ENCODE results near the gene FAM210A. TPM values are rescaled to one million over a fixed set of nuclear protein-coding genes. Genes with fewer than 3 reads are reported as not detected.

The FAM210A gene
- total RNA-seq, 6 donors from 2014 or later, result 2.1 to 12.9 (median 10.6) TPM

DNA sequence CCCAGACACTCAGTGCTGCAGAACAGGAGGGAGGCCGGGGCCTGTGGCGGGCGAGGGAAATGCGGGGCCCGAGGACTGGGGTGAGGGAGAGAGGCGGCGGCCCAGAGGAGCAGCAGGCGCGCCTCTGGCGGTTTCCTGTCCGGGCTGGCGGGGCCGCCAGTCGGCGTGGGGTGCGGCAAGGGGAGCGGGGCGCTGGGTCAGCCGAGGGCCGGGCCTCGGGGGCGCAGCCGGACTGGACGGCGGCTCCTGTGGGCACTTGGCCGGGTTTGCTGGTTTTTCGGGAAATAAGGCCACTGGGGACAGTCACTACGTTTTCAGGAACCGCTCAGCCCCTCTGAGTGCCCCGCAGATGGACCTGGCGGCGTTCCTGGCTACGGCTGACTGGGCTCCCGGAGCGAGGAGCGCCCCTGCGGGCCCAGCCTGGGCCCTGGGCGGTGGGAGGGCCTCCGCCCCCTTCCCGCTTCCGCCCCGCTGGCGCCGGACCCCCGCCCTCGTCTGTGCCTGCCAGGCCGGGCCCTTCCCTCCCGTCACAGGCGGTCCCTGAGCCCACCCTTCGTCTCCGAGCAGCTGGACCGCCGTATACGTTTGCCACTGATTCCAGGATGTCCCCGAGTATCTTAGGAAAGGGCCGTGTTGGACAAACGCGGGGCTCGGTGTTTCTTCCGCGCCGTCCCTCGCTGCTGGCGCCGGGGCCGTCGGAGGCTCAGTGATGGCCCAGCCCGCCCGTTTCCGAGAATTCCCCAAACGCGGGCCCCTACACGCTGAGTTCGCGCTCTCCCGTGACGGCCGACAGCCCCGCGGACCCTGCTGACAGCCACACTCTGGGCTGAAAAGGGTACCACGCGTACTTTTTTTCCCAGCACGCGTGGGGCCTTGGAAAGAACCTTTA lies 84.6 kb downstream of the FAM210A start:
- TF ChIP-seq POLR2A (IDR thresholded peaks at IDR 0.05), result no peak
- TF ChIP-seq EP300 (IDR thresholded peaks at IDR 0.05), result no peak
- TF ChIP-seq, protein P1, sequence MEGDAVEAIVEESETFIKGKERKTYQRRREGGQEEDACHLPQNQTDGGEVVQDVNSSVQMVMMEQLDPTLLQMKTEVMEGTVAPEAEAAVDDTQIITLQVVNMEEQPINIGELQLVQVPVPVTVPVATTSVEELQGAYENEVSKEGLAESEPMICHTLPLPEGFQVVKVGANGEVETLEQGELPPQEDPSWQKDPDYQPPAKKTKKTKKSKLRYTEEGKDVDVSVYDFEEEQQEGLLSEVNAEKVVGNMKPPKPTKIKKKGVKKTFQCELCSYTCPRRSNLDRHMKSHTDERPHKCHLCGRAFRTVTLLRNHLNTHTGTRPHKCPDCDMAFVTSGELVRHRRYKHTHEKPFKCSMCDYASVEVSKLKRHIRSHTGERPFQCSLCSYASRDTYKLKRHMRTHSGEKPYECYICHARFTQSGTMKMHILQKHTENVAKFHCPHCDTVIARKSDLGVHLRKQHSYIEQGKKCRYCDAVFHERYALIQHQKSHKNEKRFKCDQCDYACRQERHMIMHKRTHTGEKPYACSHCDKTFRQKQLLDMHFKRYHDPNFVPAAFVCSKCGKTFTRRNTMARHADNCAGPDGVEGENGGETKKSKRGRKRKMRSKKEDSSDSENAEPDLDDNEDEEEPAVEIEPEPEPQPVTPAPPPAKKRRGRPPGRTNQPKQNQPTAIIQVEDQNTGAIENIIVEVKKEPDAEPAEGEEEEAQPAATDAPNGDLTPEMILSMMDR (IDR thresholded peaks at IDR 0.05), result peak in 1 of 6 experiments; percentile 27
- Histone ChIP-seq H3K27ac (peak overlapping the region; percentile 52 to 86 (median 70)), H3K4me1 (peaks cover 5 to 13% (median 9%) of the 10 kb centered on the region in 4 donors), H3K27me3 (peaks cover 0 to 4% (median 0%) of the 10 kb centered on the region in 4 donors), H3K36me3 (peaks cover 0 to 8% (median 5%) of the 10 kb centered on the region in 4 donors), H3K9me3 (no peaks in the 10 kb centered on the region), H3K4me3 (peak overlapping the region in 3 of 4 donors; percentile 37 to 45 (median 39))
- DNase-seq, result peak in 1 of 2 donors; percentile 89
- WGBS, 2 donors, result 33% methylated on average over 27 to 83 of the region's 84 CpGs
- peak; percentile 52 to 85 for ATAC-seq (ENCODE audit: low FRiP score in 2 of 2)

DNA sequence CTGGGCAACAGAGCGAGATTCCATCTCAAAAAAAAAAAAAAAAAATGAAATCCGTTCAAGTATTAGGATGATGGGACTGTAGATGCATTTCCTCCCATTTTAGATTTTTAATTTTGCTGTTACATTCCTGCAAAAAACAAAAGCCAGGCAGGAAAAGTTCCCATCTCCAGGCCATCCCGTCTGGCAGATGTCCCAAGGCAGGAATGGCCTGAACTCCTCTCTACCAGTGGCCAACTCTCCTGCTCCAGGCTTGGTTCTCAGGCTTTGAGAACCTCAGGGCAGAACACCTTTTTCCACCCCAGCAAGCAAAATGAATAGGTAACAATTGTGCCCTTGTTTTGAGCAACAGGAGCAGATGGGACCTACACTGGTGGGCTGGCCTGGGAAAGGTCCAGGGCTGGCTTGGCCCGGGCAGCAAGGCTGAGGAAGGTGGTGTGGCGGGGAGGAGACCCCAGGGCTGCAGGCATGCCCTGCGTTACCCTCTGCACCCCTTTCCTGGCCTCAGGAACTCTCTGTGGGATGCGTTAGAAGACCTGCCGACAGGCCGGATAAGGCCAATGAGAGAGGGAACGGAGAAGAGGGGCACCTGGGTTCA lies 86.0 kb downstream of the FAM210A start:
- H3K4me3 ChIP-seq, result no peak overlapping the region
- peaks cover 0 to 6% (median 4%) of the 10 kb centered on the region in 4 donors for H3K36me3 ChIP-seq
- no peak for ATAC-seq (ENCODE audit: low FRiP score in 2 of 2)
- no peak for DNase-seq
- 83 to 89% methylated on average over 10 of the region's 10 CpGs for WGBS, 2 donors
- peaks cover 5 to 13% (median 9%) of the 10 kb centered on the region in 4 donors for H3K4me1 ChIP-seq
- H3K27me3 ChIP-seq, result peaks cover 0 to 4% (median 0%) of the 10 kb centered on the region in 4 donors
- H3K9me3 ChIP-seq, result no peaks in the 10 kb centered on the region
- TF ChIP-seq, protein P1 (IDR thresholded peaks at IDR 0.05), result no peak
- TF ChIP-seq POLR2AphosphoS5 (IDR thresholded peaks at IDR 0.05) (no peak), POLR2A (IDR thresholded peaks at IDR 0.05) (no peak), EP300 (IDR thresholded peaks at IDR 0.05) (no peak)
- no peak overlapping the region for H3K27ac ChIP-seq

DNA sequence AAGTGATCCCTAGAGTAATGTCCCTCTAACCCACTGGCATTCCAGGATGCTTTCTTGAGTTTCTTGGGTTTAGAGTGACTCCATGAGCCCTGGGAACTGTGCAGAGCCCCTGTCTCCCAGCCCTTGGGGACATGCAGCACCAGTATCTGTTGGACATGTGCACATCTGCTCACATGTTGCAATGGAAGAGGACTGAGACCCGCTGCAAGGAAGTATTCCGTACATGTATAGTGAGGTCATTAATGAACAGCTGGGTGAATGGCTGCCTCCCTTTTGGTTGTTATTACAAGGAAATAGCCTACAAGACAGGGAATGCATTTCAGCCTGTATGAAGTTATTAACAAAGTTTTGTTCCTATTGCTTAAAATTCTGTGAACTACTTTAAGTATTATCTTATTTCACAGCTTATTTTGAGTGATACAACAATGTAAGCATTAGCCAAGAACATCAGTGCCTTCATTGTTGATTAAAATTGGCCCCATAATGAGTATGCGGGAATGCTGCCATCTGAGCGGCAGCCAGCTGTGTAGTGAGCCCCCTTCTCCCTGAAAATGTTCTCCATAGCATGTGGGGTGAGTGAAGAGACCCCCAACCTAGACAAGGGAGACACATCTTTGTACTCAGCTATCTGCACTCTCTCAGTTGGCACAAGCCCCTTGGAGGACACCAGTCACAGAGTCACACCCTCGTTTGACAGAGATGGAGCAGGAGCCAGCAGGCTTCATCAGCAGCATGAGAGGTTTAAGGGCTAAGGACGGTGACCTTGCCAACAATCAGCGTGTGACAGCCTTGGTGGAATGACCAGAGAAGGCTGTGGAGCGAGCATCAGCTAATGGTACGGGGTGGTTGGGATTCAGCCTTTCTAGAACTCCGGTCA lies 87.4 kb downstream of the FAM210A start:
- ATAC-seq (ENCODE audit: low FRiP score in 2 of 2), result no peak
- Histone ChIP-seq H3K36me3 (no peaks in the 10 kb centered on the region), H3K27ac (no peak overlapping the region), H3K4me3 (no peak overlapping the region), H3K27me3 (peaks cover 0 to 4% (median 0%) of the 10 kb centered on the region in 4 donors), H3K9me3 (no peaks in the 10 kb centered on the region), H3K4me1 (peaks cover 5 to 13% (median 9%) of the 10 kb centered on the region in 4 donors)
- no peak for TF ChIP-seq EP300 (IDR thresholded peaks at IDR 0.05)
- no peak for TF ChIP-seq POLR2AphosphoS5 (IDR thresholded peaks at IDR 0.05)
- TF ChIP-seq, protein P1 (IDR thresholded peaks at IDR 0.05), result no peak
- TF ChIP-seq POLR2A (IDR thresholded peaks at IDR 0.05), result no peak
- DNase-seq, result no peak
- WGBS, 2 donors, result 85 to 90% methylated on average over 10 of the region's 10 CpGs

DNA sequence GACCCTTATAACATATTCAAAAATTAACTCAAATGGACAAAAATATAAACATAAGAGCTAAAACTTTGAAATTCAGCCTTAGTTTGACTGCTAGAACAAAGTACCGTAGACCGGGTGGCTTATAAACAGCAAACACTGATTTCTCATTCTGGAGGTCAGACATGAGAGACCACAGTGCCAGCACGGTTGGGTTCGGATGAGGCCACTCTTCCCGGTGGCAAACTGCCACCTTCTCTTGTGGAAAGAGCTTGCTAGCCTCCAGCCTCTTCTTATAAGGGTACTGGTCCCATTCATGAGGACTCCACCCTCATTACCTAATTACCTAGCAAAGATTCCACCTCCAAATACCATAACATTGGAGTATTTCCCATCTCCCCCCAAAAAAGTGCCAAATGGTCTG lies 91.3 kb downstream of the FAM210A start:
- H3K4me3 ChIP-seq, result no peak overlapping the region
- 71 to 86% methylated on average over 4 to 5 of the region's 5 CpGs for WGBS, 2 donors
- no peaks in the 10 kb centered on the region for H3K27me3 ChIP-seq
- no peaks in the 10 kb centered on the region for H3K36me3 ChIP-seq
- no peak for DNase-seq
- no peak for TF ChIP-seq POLR2A (IDR thresholded peaks at IDR 0.05)
- no peak for TF ChIP-seq EP300 (IDR thresholded peaks at IDR 0.05)
- TF ChIP-seq POLR2AphosphoS5 (IDR thresholded peaks at IDR 0.05), result no peak
- TF ChIP-seq, protein P1 (IDR thresholded peaks at IDR 0.05), result no peak
- H3K27ac ChIP-seq, result no peak overlapping the region
- H3K9me3 ChIP-seq, result no peaks in the 10 kb centered on the region
- peaks cover 0 to under 1% (median 0%) of the 10 kb centered on the region in 4 donors for H3K4me1 ChIP-seq
- no peak for ATAC-seq (ENCODE audit: low FRiP score in 2 of 2)

Measured in upper lobe of left lung (tissue), 6 donors.